ENCODE data around the gene ATAD3B. TPM values are rescaled to one million over a fixed set of nuclear protein-coding genes. Genes with fewer than 3 reads are reported as not detected.
"Not testable (repeated sequence)": the region's sequence is repeated elsewhere in the genome, so short reads cannot be mapped to it uniquely, and the experiment has no call there.

Gene ATAD3B
- total RNA-seq, 1 donor from 2014 or later = 44.3 TPM

GRCh38 chr1:1477206-1477605, 5.6 kb downstream of the ATAD3B start:
- Mint-ChIP-seq H3K9me3 (no peaks in the 10 kb centered on the region), H3K4me3 (no peak overlapping the region), H3K36me3 (no peaks in the 10 kb centered on the region), H3K27me3 (no peaks in the 10 kb centered on the region), H3K4me1 (ENCODE audit: unreplicated experiment) (no peaks in the 10 kb centered on the region), H3K27ac (no peak overlapping the region)
- TF ChIP-seq CTCF (conservative IDR thresholded peaks at IDR 0.05) = no peak
- no peak for DNase-seq (ENCODE audit: extremely low spot score, unreplicated experiment)

GRCh38 chr1:1479547-1480487, 8.3 kb downstream of the ATAD3B start:
- H3K4me3 Mint-ChIP-seq = no peak overlapping the region
- H3K27me3 Mint-ChIP-seq = no peaks in the 10 kb centered on the region
- no peaks in the 10 kb centered on the region for H3K4me1 Mint-ChIP-seq (ENCODE audit: unreplicated experiment)
- peak overlapping the region; percentile 39 for H3K27ac Mint-ChIP-seq
- TF ChIP-seq CTCF (conservative IDR thresholded peaks at IDR 0.05) = no peak
- no peak for DNase-seq (ENCODE audit: extremely low spot score, unreplicated experiment)
- no peaks in the 10 kb centered on the region for H3K36me3 Mint-ChIP-seq
- no peaks in the 10 kb centered on the region for H3K9me3 Mint-ChIP-seq

GRCh38 chr1:1480488-1480867, 8.9 kb downstream of the ATAD3B start:
- DNase-seq (ENCODE audit: extremely low spot score, unreplicated experiment); H3K27ac Mint-ChIP-seq; H3K36me3 Mint-ChIP-seq; H3K27me3 Mint-ChIP-seq; H3K4me1 Mint-ChIP-seq (ENCODE audit: unreplicated experiment); H3K9me3 Mint-ChIP-seq; H3K4me3 Mint-ChIP-seq: not testable (repeated sequence)

- not testable (repeated sequence) for H3K27ac Mint-ChIP-seq; H3K9me3 Mint-ChIP-seq; H3K4me3 Mint-ChIP-seq; H3K4me1 Mint-ChIP-seq (ENCODE audit: unreplicated experiment); H3K27me3 Mint-ChIP-seq; H3K36me3 Mint-ChIP-seq; DNase-seq (ENCODE audit: extremely low spot score, unreplicated experiment)
Measured at GRCh38 chr1:1481811-1482210, 10.2 kb downstream of the ATAD3B start.

GRCh38 chr1:1482856-1483255, 11.3 kb downstream of the ATAD3B start:
- TF ChIP-seq CTCF (conservative IDR thresholded peaks at IDR 0.05) = no peak
- no peaks in the 10 kb centered on the region for H3K4me1 Mint-ChIP-seq (ENCODE audit: unreplicated experiment)
- no peaks in the 10 kb centered on the region for H3K9me3 Mint-ChIP-seq
- DNase-seq (ENCODE audit: extremely low spot score, unreplicated experiment) = no peak
- H3K36me3 Mint-ChIP-seq = no peaks in the 10 kb centered on the region
- no peak overlapping the region for H3K27ac Mint-ChIP-seq
- no peaks in the 10 kb centered on the region for H3K27me3 Mint-ChIP-seq
- H3K4me3 Mint-ChIP-seq = no peak overlapping the region

- DNase-seq (ENCODE audit: extremely low spot score, unreplicated experiment) = no peak
- TF ChIP-seq CTCF (conservative IDR thresholded peaks at IDR 0.05) = no peak
- Mint-ChIP-seq H3K4me3 (no peak overlapping the region), H3K4me1 (ENCODE audit: unreplicated experiment) (no peaks in the 10 kb centered on the region), H3K36me3 (no peaks in the 10 kb centered on the region), H3K27me3 (no peaks in the 10 kb centered on the region), H3K27ac (no peak overlapping the region), H3K9me3 (no peaks in the 10 kb centered on the region)
Measured at GRCh38 chr1:1483714-1484113, 12.1 kb downstream of the ATAD3B start.

- not testable (repeated sequence) for H3K36me3 Mint-ChIP-seq; DNase-seq (ENCODE audit: extremely low spot score, unreplicated experiment)
Measured at GRCh38 chr1:1484976-1485750, 13.6 kb downstream of the ATAD3B start.

GRCh38 chr1:1485755-1486317, 14.3 kb downstream of the ATAD3B start:
- H3K27ac Mint-ChIP-seq, H3K27me3 Mint-ChIP-seq, H3K9me3 Mint-ChIP-seq: not testable (repeated sequence)

More at GRCh38 chr1:1484976-1485750, 13.6 kb downstream of the ATAD3B start:
- H3K27me3 Mint-ChIP-seq; H3K27ac Mint-ChIP-seq; H3K4me1 Mint-ChIP-seq (ENCODE audit: unreplicated experiment); H3K9me3 Mint-ChIP-seq; H3K4me3 Mint-ChIP-seq: not testable (repeated sequence)

More at GRCh38 chr1:1485755-1486317, 14.3 kb downstream of the ATAD3B start:
- not testable (repeated sequence) for H3K36me3 Mint-ChIP-seq; DNase-seq (ENCODE audit: extremely low spot score, unreplicated experiment); H3K4me3 Mint-ChIP-seq; H3K4me1 Mint-ChIP-seq (ENCODE audit: unreplicated experiment)
